Right forelimb (tissue), 1 donor: Measurements from ENCODE around the gene SV2B.

Experiments used
- DNase-seq: peaks from one replicate; pipeline ENCODE4 v3.0.0-alpha.2; 2018

The SV2B gene

DNA sequence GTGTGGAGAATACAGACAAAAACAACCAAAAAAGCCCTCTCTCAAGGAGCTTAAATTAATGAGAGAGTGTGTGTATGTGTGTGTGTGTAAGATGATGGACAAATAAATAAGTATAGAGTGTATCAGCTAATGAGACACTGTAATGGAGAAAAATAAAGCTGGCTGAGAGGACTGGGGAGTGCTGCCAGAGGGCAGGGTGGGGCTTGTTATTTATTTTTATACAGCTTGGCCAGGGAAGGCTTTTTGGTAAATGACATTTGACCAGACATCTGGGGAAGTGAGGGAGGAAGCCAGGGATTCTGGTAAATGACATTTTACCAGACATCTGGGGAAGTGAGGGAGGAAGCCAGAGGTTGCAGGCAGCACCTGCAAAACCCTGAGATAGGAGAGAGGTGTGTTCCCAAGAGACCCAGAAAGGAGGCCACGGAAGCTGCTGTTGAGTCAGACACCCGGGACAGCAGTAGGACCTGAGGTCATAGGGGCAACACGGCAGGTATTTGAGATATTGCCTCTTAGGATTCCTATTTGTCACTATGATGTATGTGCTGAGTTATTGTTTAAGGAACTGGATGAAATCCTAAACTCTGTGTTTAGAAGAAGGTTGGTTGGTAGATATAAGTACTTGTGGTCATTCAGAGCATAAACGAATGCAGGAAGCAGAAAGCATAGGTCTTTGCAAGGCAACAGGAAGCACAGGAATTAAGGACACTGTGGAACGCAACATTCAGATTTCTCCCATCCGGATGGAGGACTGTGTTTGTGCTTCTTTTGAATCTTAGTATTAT lies 2.7 kb downstream of the SV2B start:
- DNase-seq, result no peak

GRCh38 chr15:91104111-91104510 lies 4.1 kb downstream of the SV2B start:
- DNase-seq, result no peak

DNA sequence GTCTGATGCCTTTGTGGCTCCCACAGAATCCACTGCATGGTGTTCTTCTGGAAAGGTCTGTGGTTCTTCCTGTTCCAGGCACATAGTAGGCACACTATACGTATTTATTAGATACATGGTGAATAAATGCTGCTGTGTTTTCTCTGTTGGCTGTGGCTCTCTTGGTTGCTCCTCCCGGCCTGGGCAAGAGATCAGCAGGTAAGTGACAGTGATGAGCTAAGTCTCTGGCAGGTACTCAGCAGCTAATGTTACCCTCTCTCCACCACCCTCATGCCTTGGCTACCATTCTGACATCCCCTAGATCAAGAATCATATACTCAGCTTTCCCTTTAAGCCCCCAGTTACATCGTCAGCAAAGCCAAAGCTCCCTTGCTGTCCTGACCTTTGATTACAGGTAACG lies 8.4 kb downstream of the SV2B start:
- no peak for DNase-seq

DNA sequence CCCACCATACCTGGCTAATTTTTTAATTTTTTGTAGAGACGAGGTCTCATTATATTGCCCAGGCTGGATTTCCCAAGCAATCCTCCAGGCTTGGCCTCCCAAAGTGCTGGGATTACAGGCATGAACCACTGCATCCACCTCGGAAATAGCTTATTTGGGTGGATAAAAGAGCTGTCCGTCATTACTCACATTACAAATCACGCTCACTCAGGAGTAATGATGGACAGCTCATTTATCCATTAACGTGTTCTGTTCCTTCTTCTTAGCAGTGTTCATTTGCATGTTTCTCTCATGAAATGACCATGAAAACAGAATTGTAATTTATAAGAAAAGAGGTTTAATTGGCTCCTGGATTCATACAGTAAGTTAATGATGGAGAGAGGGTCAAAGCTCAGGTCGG lies 9.8 kb downstream of the SV2B start:
- no peak for DNase-seq

- no peak for DNase-seq
Measured at GRCh38 chr15:91110407-91110806, 10.3 kb downstream of the SV2B start.

- DNase-seq, result no peak
Measured at GRCh38 chr15:91113030-91113429, 13.0 kb downstream of the SV2B start.

GRCh38 chr15:91114301-91114700 lies 14.2 kb downstream of the SV2B start:
- no peak for DNase-seq

- DNase-seq, result no peak
Measured at GRCh38 chr15:91116113-91117067, 16.3 kb downstream of the SV2B start.

GRCh38 chr15:91117375-91117774 lies 17.3 kb downstream of the SV2B start:
- DNase-seq, result no peak

GRCh38 chr15:91118817-91119590 lies 18.9 kb downstream of the SV2B start:
- DNase-seq, result no peak

DNA sequence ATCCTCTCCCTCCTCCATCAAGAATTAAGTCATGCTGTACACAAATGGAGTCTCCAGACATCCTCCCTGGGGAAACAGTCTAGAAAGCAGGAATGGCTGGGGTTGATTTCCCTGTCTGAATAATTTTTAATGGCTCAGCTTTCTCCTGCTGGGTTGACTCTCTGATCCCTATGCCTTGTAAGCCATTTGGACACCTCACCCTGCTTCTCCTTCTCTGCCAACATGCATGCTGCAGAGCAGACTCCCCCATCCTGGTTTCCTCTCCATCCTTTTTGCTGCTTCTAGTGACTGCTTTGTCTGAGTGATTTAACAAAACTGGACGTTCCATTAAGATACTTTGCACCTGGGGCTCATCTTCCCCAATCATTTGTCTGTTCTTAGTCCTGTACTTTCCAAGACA lies 22.2 kb downstream of the SV2B start:
- DNase-seq, result no peak

GRCh38 chr15:91124132-91124531 lies 24.1 kb downstream of the SV2B start:
- DNase-seq, result no peak

DNA sequence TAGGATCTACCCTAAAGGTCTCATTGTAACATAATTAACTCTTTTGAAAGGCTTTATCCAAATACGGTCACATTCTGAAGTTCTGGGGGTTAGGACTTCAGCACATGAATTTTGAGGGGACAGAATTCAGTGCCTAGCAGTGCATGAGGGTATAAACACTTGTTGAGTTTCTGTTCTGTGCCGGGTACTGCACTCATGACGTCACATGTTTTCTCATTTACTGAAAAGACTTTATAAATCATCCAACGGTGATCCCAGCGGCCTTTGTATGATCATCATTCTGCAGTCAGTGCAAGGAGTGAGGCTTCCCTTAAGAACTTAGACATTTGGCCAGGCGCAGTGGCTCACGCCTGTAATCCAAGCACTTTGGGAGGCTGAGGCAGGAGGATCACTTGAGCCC lies 25.1 kb downstream of the SV2B start:
- DNase-seq, result no peak

DNA sequence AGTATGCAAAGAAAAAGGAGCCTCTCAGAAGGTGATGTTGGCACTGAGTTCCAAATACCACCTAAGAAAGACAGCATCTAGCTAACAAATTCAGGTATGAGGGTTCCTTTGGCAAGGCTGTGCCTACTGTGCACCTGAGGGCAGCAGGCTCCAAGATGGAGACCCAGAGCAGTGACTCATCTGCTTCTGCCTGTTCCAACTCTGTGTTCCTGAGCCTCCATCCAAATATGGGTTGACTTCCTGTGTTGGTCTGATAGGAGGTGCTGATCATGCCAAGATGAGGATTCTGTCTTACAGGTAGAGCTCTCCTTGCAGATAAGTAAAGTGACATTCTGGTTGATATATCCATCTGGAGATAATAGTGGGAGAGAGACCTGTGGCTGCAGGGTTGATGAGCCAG lies 26.0 kb downstream of the SV2B start:
- DNase-seq, result no peak

- DNase-seq, result no peak
Measured at GRCh38 chr15:91127236-91127955, 27.3 kb downstream of the SV2B start.

DNA sequence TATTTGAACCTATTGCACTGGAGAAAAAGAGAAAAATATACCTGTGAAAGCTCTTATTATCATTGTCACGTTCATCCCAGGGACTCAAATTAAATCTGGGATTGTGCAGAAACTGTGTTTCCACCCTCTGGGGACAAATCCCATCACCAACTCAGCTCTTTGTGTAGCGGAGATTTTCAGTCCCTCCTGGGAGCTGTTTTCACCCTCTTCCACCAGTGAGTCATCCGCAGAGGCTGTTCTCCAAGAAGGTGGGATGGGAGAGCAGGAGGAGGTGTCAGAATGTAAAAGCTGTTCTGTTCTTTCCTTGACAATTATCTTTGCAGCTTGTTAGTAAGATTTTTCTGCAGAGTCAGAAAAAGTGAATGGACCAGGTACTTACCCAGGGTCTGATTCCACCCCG lies 28.0 kb downstream of the SV2B start:
- DNase-seq, result no peak

DNA sequence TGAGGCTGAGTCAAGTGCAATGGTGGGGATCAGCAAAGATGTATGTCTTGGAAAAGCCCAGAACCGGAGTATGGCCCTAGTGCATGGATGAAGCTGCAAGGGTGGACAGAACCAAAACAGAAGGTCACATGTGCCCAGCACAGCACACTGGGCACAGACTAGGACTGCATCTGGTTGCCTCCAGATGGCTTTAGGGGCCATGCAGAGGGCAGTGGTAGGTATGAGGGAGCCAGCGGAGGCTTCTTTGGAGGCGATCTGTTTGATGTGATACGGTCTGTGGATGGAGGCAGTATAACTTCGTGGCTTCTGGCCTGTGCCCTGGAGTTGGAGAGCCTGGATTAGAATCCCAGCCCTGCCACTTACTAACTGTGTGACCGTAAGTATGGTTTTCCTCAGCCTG lies 29.4 kb downstream of the SV2B start:
- DNase-seq, result no peak

DNA sequence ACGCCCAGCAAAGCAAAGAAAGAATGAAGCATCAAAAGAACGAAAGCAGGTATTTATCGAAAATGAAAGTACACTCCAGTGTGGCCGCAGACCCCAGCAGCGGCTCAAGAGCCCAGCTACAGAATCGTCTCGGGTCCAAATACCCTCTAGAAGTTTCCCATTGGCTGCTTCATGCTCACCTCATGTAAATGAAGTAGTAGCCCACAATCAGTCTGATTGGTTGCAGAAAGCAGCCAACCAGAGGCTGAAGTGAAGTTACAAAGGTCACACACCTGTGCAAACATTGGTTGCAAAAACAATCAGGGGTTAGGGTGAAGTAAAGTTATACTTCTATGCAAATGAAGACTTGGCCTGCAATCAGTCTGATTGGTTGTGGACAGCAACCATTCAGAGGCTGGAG lies 32.0 kb downstream of the SV2B start:
- DNase-seq, result no peak

DNA sequence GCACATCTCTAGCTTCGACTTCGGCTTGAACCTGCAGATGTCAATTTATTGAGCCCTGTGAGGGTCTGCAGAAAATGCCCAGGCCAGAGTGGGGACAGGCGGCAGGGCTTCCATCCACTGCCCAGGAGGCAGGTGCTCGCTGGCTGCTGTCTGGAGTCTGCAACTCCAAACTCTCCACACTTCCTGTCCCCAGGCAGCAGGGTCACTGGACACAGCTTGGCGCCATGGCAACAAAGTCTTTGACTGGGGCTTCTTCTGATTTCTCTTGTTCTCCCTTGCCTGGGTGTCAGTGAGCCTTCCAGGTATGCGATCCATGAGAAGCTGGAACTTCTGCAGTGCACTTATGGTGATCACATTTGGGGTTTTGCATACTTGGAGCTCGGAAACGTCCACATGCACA lies 33.5 kb downstream of the SV2B start:
- no peak for DNase-seq

- no peak for DNase-seq
Measured at GRCh38 chr15:91135201-91136130, 35.4 kb downstream of the SV2B start.

GRCh38 chr15:91136386-91136923 lies 36.4 kb downstream of the SV2B start:
- DNase-seq, result no peak
